Cardiac muscle cell (in vitro differentiated cells and primary cell): ENCODE measurements around the gene UBIAD1. TPM values are rescaled to one million over a fixed set of nuclear protein-coding genes. Genes with fewer than 3 reads are reported as not detected.
A peak's percentile ranks its signal among the peaks of the same experiment; 100 is the strongest.
"Not testable (repeated sequence)": the region's sequence is repeated elsewhere in the genome, so short reads cannot be mapped to it uniquely, and the experiment has no call there.

Experiments used
- DNase-seq, 2 donors: peaks; one replicate each; pipeline versions ENCODE4 v3.0.0 to v3.0.0-alpha.2; 2010 to 2017; ENCODE audit warnings: low read depth in 1 of 2, low spot score in 1 of 2
- H3K27ac ChIP-seq: fragments of 200-600 bp; sonication (generic); 2 replicates; pipeline ENCODE4 v1.5.1; 2016
- H3K27me3 ChIP-seq: fragments of 200-600 bp; sonication (generic); 2 replicates; pipeline ENCODE4 v1.6.0; 2016; ENCODE audit warnings: control low read depth
- H3K36me3 ChIP-seq: fragments of 200-600 bp; sonication (generic); 2 replicates; pipeline ENCODE4 v1.5.1; 2016; ENCODE audit warnings: control low read depth
- H3K4me1 ChIP-seq: fragments of 200-600 bp; sonication (generic); 2 replicates; pipeline ENCODE4 v1.8.1; 2017; ENCODE audit warnings: low read depth, mild to moderate bottlenecking, mixed run types
- H3K4me3 ChIP-seq: fragments of 200-600 bp; sonication (generic); 2 replicates; pipeline ENCODE4 v1.5.1; 2016; ENCODE audit warnings: mild to moderate bottlenecking
- H3K9me3 ChIP-seq: fragments of 200-600 bp; sonication (generic); 2 replicates; pipeline ENCODE4 v1.5.1; 2017; ENCODE audit warnings: low read depth, mild to moderate bottlenecking, control low read depth
- polyA plus RNA-seq: library from polyadenylated mRNA; unstranded; fragments of >200 nt; fragmentation: Nextera tagmentation; extraction: Ambion mirVana; gene quantifications from 2 replicates; pipeline ENCODE4 v1.2.1, GENCODE V29; 2016
- total RNA-seq: library from RNA; depleted of rRNA; stranded (reverse); fragments of >200 nt; gene quantifications from 2 replicates; pipeline ENCODE4 v1.2.3, GENCODE V29; 2016
- TF ChIP-seq, protein P1 (sequence below): IDR thresholded peaks from 2 replicates; pipeline ENCODE4 v1.5.1; 2012; ENCODE audit warnings: low read depth, mild to moderate bottlenecking, low read length

The UBIAD1 gene
- total and polyA plus RNA-seq, 2 experiments from 2014 or later = 16.9 to 18.7 TPM

DNA sequence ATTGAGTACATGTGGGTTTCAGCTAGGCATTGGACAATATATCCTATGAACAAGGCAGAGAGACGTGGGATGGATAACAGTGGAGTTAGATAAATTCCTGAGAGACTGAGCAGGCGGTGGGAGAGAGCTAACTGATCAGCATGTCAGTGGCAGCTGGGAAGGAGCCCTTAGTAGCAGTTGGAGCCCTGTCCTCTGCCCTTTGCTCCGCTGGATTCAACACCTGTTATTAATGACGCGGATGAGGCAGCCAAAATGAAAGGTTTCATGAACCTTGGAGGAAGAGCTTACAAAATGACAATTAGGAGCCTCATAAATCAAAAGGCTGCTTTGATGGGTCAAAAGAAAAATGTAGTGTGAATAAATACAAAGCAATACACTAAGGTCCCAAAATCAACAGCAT, 16.1 kb downstream of the UBIAD1 start:
- H3K36me3 ChIP-seq = peaks cover 7% of the 10 kb centered on the region
- peak in 1 of 2 donors; percentile 3 for DNase-seq
- no peak overlapping the region for H3K4me3 ChIP-seq
- H3K9me3 ChIP-seq = no peaks in the 10 kb centered on the region
- H3K27me3 ChIP-seq = no peaks in the 10 kb centered on the region
- no peak overlapping the region for H3K27ac ChIP-seq
- TF ChIP-seq, protein P1, sequence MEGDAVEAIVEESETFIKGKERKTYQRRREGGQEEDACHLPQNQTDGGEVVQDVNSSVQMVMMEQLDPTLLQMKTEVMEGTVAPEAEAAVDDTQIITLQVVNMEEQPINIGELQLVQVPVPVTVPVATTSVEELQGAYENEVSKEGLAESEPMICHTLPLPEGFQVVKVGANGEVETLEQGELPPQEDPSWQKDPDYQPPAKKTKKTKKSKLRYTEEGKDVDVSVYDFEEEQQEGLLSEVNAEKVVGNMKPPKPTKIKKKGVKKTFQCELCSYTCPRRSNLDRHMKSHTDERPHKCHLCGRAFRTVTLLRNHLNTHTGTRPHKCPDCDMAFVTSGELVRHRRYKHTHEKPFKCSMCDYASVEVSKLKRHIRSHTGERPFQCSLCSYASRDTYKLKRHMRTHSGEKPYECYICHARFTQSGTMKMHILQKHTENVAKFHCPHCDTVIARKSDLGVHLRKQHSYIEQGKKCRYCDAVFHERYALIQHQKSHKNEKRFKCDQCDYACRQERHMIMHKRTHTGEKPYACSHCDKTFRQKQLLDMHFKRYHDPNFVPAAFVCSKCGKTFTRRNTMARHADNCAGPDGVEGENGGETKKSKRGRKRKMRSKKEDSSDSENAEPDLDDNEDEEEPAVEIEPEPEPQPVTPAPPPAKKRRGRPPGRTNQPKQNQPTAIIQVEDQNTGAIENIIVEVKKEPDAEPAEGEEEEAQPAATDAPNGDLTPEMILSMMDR = no peak
- H3K4me1 ChIP-seq = peaks cover 4% of the 10 kb centered on the region

DNA sequence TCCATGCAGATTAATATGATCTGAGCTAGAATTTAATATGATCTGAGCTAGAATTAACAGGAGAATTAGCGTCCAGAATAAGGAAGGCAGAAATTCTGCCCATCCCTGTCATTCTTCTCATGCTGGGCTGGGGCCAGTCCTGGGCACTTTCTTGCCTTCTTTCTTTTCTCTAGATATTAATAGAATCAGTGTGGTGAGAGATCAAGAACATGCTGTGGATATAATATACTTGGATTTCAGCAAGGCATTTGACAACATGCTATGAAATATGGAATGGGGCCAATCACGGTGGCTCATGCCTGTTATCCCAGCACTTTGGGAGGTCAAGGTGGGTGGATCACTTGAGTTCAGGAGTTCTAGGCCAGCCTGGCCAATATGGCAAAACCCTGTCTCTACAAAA, 18.1 kb downstream of the UBIAD1 start:
- Histone ChIP-seq H3K4me3 (no peak overlapping the region), H3K36me3 (peaks cover under 1% of the 10 kb centered on the region), H3K4me1 (peaks cover 4% of the 10 kb centered on the region), H3K27me3 (no peaks in the 10 kb centered on the region), H3K27ac (no peak overlapping the region), H3K9me3 (no peaks in the 10 kb centered on the region)
- TF ChIP-seq, protein P1 = no peak
- DNase-seq = no peak

DNA sequence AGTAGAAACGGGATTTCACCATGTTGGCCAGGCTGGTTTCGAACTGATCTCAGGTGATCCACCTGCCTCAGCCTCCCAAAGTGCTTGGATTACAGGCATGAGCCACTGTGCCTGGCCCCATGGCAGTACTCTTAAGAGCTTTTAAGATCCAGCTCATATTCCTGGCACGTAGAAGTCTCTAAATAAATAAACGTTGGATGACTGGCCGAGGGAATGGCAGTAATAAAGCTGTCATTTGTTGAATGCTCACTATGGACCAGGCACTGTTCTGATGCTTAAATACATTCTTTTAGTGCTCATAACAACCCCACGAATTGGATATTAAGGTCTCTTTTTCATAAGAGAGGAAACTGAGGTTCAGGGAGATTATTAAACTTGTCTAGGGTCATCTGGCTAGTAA, 20.9 kb downstream of the UBIAD1 start:
- Histone ChIP-seq H3K9me3 (no peaks in the 10 kb centered on the region), H3K27me3 (no peaks in the 10 kb centered on the region), H3K4me3 (no peak overlapping the region), H3K27ac (no peak overlapping the region), H3K36me3 (no peaks in the 10 kb centered on the region), H3K4me1 (peaks cover 4% of the 10 kb centered on the region)
- DNase-seq = no peak
- TF ChIP-seq, protein P1 = no peak

- Histone ChIP-seq H3K36me3 (no peaks in the 10 kb centered on the region), H3K4me1 (peaks cover 4% of the 10 kb centered on the region), H3K27me3 (no peaks in the 10 kb centered on the region), H3K9me3 (no peaks in the 10 kb centered on the region), H3K27ac (no peak overlapping the region), H3K4me3 (no peak overlapping the region)
- no peak for DNase-seq
- TF ChIP-seq, protein P1 = no peak
These were observed 22.0 kb downstream of the UBIAD1 start for GRCh38 chr1:11294951-11295350.

DNA sequence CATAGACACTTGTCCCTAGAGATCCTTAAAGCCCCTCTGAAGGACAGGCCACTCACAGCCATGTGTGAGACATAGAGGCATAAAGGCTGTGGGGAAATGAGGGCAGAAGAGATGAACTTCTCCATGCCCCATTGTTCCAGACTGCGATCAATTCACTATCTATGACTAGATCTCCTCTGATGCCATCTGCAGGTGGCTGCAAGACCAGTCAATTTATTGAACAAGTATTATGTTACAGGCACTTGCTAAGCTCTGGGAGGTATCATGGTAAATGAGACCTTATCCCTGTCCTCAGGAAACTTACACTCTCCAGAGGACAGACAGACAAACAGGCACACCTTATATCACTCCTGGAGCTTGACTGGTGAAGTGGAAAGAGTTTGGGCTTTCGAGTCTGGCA, 22.9 kb downstream of the UBIAD1 start:
- no peaks in the 10 kb centered on the region for H3K27me3 ChIP-seq
- TF ChIP-seq, protein P1 = no peak
- no peak overlapping the region for H3K27ac ChIP-seq
- DNase-seq = no peak
- H3K36me3 ChIP-seq = no peaks in the 10 kb centered on the region
- no peak overlapping the region for H3K4me3 ChIP-seq
- H3K4me1 ChIP-seq = peaks cover 4% of the 10 kb centered on the region
- no peaks in the 10 kb centered on the region for H3K9me3 ChIP-seq

GRCh38 chr1:11297774-11298173, 24.8 kb downstream of the UBIAD1 start:
- H3K27ac ChIP-seq, H3K27me3 ChIP-seq, H3K4me3 ChIP-seq, H3K36me3 ChIP-seq, H3K9me3 ChIP-seq, H3K4me1 ChIP-seq, DNase-seq: not testable (repeated sequence)
